ENCODE data around the gene PRCC.
A peak's percentile ranks its signal among the peaks of the same experiment; 100 is the strongest.

Gene PRCC

GRCh38 chr1:156765666-156766065 lies 1.7 kb upstream of the PRCC start:
- DNase-seq = no peak

- no peak for DNase-seq
These were observed 836 bp upstream of the PRCC start for GRCh38 chr1:156766298-156767100.

GRCh38 chr1:156767879-156768604 lies 707 bp downstream of the PRCC start:
- DNase-seq = no peak

- DNase-seq = no peak
These were observed 1.4 kb downstream of the PRCC start for GRCh38 chr1:156768610-156769295.

GRCh38 chr1:156772222-156772621 lies 4.9 kb downstream of the PRCC start:
- no peak for DNase-seq

GRCh38 chr1:156772728-156773497 lies 5.6 kb downstream of the PRCC start:
- DNase-seq = no peak

- no peak for DNase-seq
These were observed 6.3 kb downstream of the PRCC start for GRCh38 chr1:156773607-156774006.

GRCh38 chr1:156775799-156776198 lies 8.5 kb downstream of the PRCC start:
- DNase-seq = no peak

GRCh38 chr1:156776942-156777341 lies 9.6 kb downstream of the PRCC start:
- no peak for DNase-seq

GRCh38 chr1:156777573-156777972 lies 10.2 kb downstream of the PRCC start:
- DNase-seq = no peak

- DNase-seq = no peak
These were observed 14.4 kb downstream of the PRCC start for GRCh38 chr1:156781585-156782186.

- no peak for DNase-seq
These were observed 18.1 kb downstream of the PRCC start for GRCh38 chr1:156785458-156785857.

- no peak for DNase-seq
These were observed 19.3 kb downstream of the PRCC start for GRCh38 chr1:156786640-156787039.

- no peak for DNase-seq
These were observed 20.8 kb downstream of the PRCC start for GRCh38 chr1:156788136-156788535.

- no peak for DNase-seq
These were observed 22.4 kb downstream of the PRCC start for GRCh38 chr1:156789621-156790318.

- no peak for DNase-seq
These were observed 27.4 kb downstream of the PRCC start for GRCh38 chr1:156794506-156795373.

GRCh38 chr1:156795374-156795733 lies 28.0 kb downstream of the PRCC start:
- no peak for DNase-seq

- no peak for DNase-seq
These were observed 28.5 kb downstream of the PRCC start for GRCh38 chr1:156795787-156796186.

GRCh38 chr1:156796340-156797097 lies 29.2 kb downstream of the PRCC start:
- DNase-seq = no peak

GRCh38 chr1:156797212-156797871 lies 30.0 kb downstream of the PRCC start:
- peak; percentile 13 for DNase-seq
